Neural cell (in vitro differentiated cells): ENCODE measurements around the gene DRICH1. TPM values are rescaled to one million over a fixed set of nuclear protein-coding genes. Genes with fewer than 3 reads are reported as not detected.
"Not testable (repeated sequence)": the region's sequence is repeated elsewhere in the genome, so short reads cannot be mapped to it uniquely, and the experiment has no call there.

ENCODE experiments used
- H2AFZ ChIP-seq: fragments of 200-600, 300-800 bp; sonication (generic), shearing (Covaris generic); 2 replicates; pipeline ENCODE4 v1.6.0; 2014; ENCODE audit warnings: low read depth, mild to moderate bottlenecking, antibody characterized with exemption, low read length, moderate library complexity
- H3F3A ChIP-seq: fragments of 200-600 bp; shearing (Covaris generic); 2 replicates; pipeline ENCODE4 v1.6.1; 2016; ENCODE audit warnings: mild to moderate bottlenecking, moderate library complexity, mixed read lengths, antibody characterized with exemption, low read length; ENCODE audit not compliant: insufficient read depth, poor library complexity, severe bottlenecking
- H3K27ac ChIP-seq: fragments of 200-600, 300-800 bp; sonication (generic), shearing (Covaris generic); 2 replicates; pipeline ENCODE4 v1.5.1; 2014; ENCODE audit warnings: mild to moderate bottlenecking, low read length, moderate library complexity
- H3K27me3 ChIP-seq: fragments of 300-800, 200-600 bp; sonication (generic), shearing (Covaris generic); 2 replicates; pipeline ENCODE4 v1.6.0; 2014; ENCODE audit warnings: mild to moderate bottlenecking, low read depth, low read length, moderate library complexity; ENCODE audit not compliant: insufficient read depth
- H3K36me3 ChIP-seq: fragments of 300-800, 200-600 bp; sonication (generic), shearing (Covaris generic); 2 replicates; pipeline ENCODE4 v1.5.1; 2014; ENCODE audit warnings: mild to moderate bottlenecking, antibody characterized with exemption, low read length, moderate library complexity; ENCODE audit not compliant: insufficient read depth
- H3K4me2 ChIP-seq: fragments of 300-800, 200-600 bp; sonication (generic), shearing (Covaris generic); 2 replicates; pipeline ENCODE4 v1.6.0; 2014; ENCODE audit warnings: mild to moderate bottlenecking, low read length
- H3K4me3 ChIP-seq: fragments of 300-800, 200-600 bp; sonication (generic), shearing (Covaris generic); 2 replicates; pipeline ENCODE4 v1.5.1; 2014; ENCODE audit warnings: mild to moderate bottlenecking, low read length, moderate library complexity
- H3K79me2 ChIP-seq: fragments of 200-600 bp; shearing (Covaris generic); replicated peaks from 2 replicates; pipeline ENCODE4 v1.6.0; 2014; ENCODE audit warnings: mild to moderate bottlenecking, low read length, moderate library complexity; ENCODE audit not compliant: insufficient read depth
- H3K9ac ChIP-seq: fragments of 300-800, 200-600 bp; sonication (generic), shearing (Covaris generic); 2 replicates; pipeline ENCODE4 v1.6.1; 2016; ENCODE audit warnings: mild to moderate bottlenecking, low read length, mixed read lengths
- H3K9me2 ChIP-seq: fragments of 200-600 bp; shearing (Covaris generic); 2 replicates; pipeline ENCODE4 v1.6.1; 2016; ENCODE audit warnings: mild to moderate bottlenecking, low read length, mixed read lengths; ENCODE audit not compliant: insufficient read depth
- H3K9me3 ChIP-seq: fragments of 200-600, 300-800 bp; sonication (generic), shearing (Covaris generic); 2 replicates; pipeline ENCODE4 v1.6.1; 2016; ENCODE audit warnings: mild to moderate bottlenecking, mixed run types, low read length, moderate library complexity, mixed read lengths
- H4K20me1 ChIP-seq: fragments of 200-600 bp; shearing (Covaris generic); 2 replicates; pipeline ENCODE4 v1.6.1; 2016; ENCODE audit warnings: mild to moderate bottlenecking, mixed run types; ENCODE audit not compliant: insufficient read depth
- CTCF ChIP-seq: fragments of 450-650 bp; IDR thresholded peaks from 2 replicates; pipeline ENCODE4 v1.5.1; 2014; ENCODE audit warnings: antibody characterized with exemption, mild to moderate bottlenecking, moderate library complexity; ENCODE audit not compliant: poor library complexity, severe bottlenecking
- EP300 ChIP-seq: fragments of 450-650 bp; conservative IDR thresholded peaks from 2 replicates; pipeline ENCODE4 v1.6.1; 2014; ENCODE audit warnings: antibody characterized with exemption, mild to moderate bottlenecking, moderate library complexity; ENCODE audit not compliant: poor library complexity, severe bottlenecking
- EZH2 ChIP-seq: fragments of 200-600, 300-800 bp; shearing (Covaris generic), sonication (generic); IDR thresholded peaks from 2 replicates; pipeline ENCODE4 v1.6.1; 2014; ENCODE audit warnings: antibody characterized with exemption, low read length, borderline replicate concordance, mild to moderate bottlenecking; ENCODE audit not compliant: insufficient read depth, poor library complexity, severe bottlenecking
- MXI1 ChIP-seq: fragments of 450-650 bp; conservative IDR thresholded peaks from 2 replicates; pipeline ENCODE4 v1.6.1; 2014; ENCODE audit warnings: antibody characterized with exemption, mild to moderate bottlenecking; ENCODE audit not compliant: poor library complexity, severe bottlenecking
- POLR2AphosphoS5 ChIP-seq: IDR thresholded peaks from 2 replicates; pipeline ENCODE4 v1.6.1; 2012
- RAD21 ChIP-seq: fragments of 450-650 bp; conservative IDR thresholded peaks from 2 replicates; pipeline ENCODE4 v1.6.1; 2014; ENCODE audit warnings: antibody characterized with exemption, mild to moderate bottlenecking, moderate library complexity
- REST ChIP-seq: IDR thresholded peaks from 2 replicates; pipeline ENCODE4 v1.6.1; 2012; ENCODE audit warnings: borderline replicate concordance
- SMC3 ChIP-seq: fragments of 450-650 bp; conservative IDR thresholded peaks from 2 replicates; pipeline ENCODE4 v1.6.1; 2014; ENCODE audit warnings: antibody characterized with exemption, mild to moderate bottlenecking, moderate library complexity; ENCODE audit not compliant: poor library complexity
- TAF1 ChIP-seq: IDR thresholded peaks from 2 replicates; pipeline ENCODE4 v1.6.1; 2012; ENCODE audit warnings: low read depth
- polyA plus RNA-seq: library from polyadenylated mRNA; depleted of rRNA; stranded (reverse); fragments of >200 nt; gene quantifications from 2 replicates; pipeline ENCODE4 v1.2.3, GENCODE V29; 2014

DRICH1 gene
- polyA plus RNA-seq, 1 donor from 2014 or later: 0.48 TPM

- H3K9ac ChIP-seq: no peak overlapping the region
- H3K9me3 ChIP-seq: no peaks in the 10 kb centered on the region
- no peak overlapping the region for H3K4me2 ChIP-seq
- H2AFZ ChIP-seq: no peak overlapping the region
- no peaks in the 10 kb centered on the region for H3K36me3 ChIP-seq
- TF ChIP-seq EZH2: no peak
- TF ChIP-seq TAF1: no peak
- TF ChIP-seq SMC3: no peak
- TF ChIP-seq MXI1: no peak
- TF ChIP-seq POLR2AphosphoS5: no peak
- TF ChIP-seq REST: no peak
- no peak for TF ChIP-seq RAD21
- no peak for TF ChIP-seq EP300
- no peak for TF ChIP-seq CTCF
- H3K27me3 ChIP-seq: no peaks in the 10 kb centered on the region
- H3K9me2 ChIP-seq: no peaks in the 10 kb centered on the region
- H3K4me3 ChIP-seq: no peak overlapping the region
- H4K20me1 ChIP-seq: no peaks in the 10 kb centered on the region
- no peaks in the 10 kb centered on the region for H3K79me2 ChIP-seq
- H3K27ac ChIP-seq: no peak overlapping the region
- H3F3A ChIP-seq: no peaks in the 10 kb centered on the region
Measured at GRCh38 chr22:23639661-23640060, 7.5 kb upstream of the DRICH1 start.

GRCh38 chr22:23638611-23639010 is 6.5 kb upstream of the DRICH1 start:
- Histone ChIP-seq H4K20me1 (no peaks in the 10 kb centered on the region), H3K27ac (no peak overlapping the region), H3K4me3 (no peak overlapping the region), H3K36me3 (no peaks in the 10 kb centered on the region), H3F3A (no peaks in the 10 kb centered on the region), H3K9ac (no peak overlapping the region), H3K4me2 (no peak overlapping the region), H2AFZ (no peak overlapping the region), H3K79me2 (no peaks in the 10 kb centered on the region), H3K9me2 (no peaks in the 10 kb centered on the region), H3K9me3 (no peaks in the 10 kb centered on the region), H3K27me3 (no peaks in the 10 kb centered on the region)
- no peak for TF ChIP-seq REST
- no peak for TF ChIP-seq POLR2AphosphoS5
- TF ChIP-seq EZH2: no peak
- TF ChIP-seq MXI1: no peak

- not testable (repeated sequence) for H3K79me2 ChIP-seq, H3K9me2 ChIP-seq, H3K4me2 ChIP-seq, H3F3A ChIP-seq, H3K4me3 ChIP-seq, H3K9ac ChIP-seq, H2AFZ ChIP-seq, H3K27ac ChIP-seq, H3K9me3 ChIP-seq, H4K20me1 ChIP-seq, H3K36me3 ChIP-seq, H3K27me3 ChIP-seq
Measured at GRCh38 chr22:23635291-23635690, 3.2 kb upstream of the DRICH1 start.

- H3F3A ChIP-seq, H3K36me3 ChIP-seq, H2AFZ ChIP-seq, H3K4me2 ChIP-seq, H3K27ac ChIP-seq, H3K27me3 ChIP-seq, H4K20me1 ChIP-seq, H3K9me2 ChIP-seq, H3K4me3 ChIP-seq, H3K9me3 ChIP-seq, H3K79me2 ChIP-seq, H3K9ac ChIP-seq: not testable (repeated sequence)
Measured at GRCh38 chr22:23628056-23628743, 3.9 kb downstream of the DRICH1 start.
